ENCODE results near the gene HOXC4. TPM values are rescaled to one million over a fixed set of nuclear protein-coding genes. Genes with fewer than 3 reads are reported as not detected.

HOXC4 gene
- total RNA-seq, 1 donor from 2014 or later, result not detected

DNA sequence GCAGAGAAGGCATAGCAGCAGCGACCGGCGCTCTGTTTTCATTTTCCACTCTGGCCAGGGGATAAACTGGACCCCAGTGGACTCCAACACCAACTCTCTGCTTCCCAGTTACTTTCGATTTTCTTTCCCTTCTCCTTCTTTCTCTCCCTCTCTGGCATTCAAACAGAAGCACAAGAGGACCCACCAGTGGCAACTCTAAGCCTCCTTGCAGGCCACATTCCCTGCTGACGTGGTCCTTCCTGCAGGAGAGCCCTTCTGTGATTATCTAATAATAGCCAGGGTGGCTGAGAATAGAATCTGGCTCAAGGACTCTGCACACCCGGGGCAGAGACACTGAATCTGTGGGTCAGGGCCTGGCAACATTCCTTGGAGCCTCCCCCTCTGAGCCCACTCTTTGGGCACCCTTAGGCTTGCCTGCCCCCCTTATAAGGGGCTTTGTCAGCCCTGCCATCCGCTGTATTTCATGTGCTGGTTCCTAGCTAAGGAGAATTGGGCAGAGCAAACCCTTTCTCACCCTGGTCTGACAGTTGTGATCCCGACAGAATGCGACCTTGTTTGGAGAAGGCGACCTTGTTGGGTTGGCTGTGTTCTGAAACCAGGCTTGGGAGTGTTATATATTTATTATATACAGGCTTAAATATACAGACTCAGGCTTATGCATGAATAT lies 33.6 kb upstream of the HOXC4 start:
- no peak overlapping the region for H3K4me3 ChIP-seq (ENCODE audit: insufficient read depth, low read depth, low read length)
- Mint-ChIP-seq H3K36me3 (ENCODE audit: low read depth, unreplicated experiment) (peaks cover 2% of the 10 kb centered on the region), H3K4me3 (ENCODE audit: unreplicated experiment) (no peak overlapping the region), H3K9me3 (ENCODE audit: unreplicated experiment) (peaks cover 10% of the 10 kb centered on the region), H3K4me1 (ENCODE audit: low read depth, unreplicated experiment) (no peaks in the 10 kb centered on the region), H3K27ac (ENCODE audit: unreplicated experiment) (no peak overlapping the region), H3K27me3 (ENCODE audit: low read depth, unreplicated experiment) (peaks cover 85% of the 10 kb centered on the region)
- no peaks in the 10 kb centered on the region for H3K36me3 ChIP-seq (ENCODE audit: insufficient read depth, low read length)
- no peaks in the 10 kb centered on the region for H3K9me3 ChIP-seq (ENCODE audit: insufficient read depth, low read depth, low read length)
- H3K4me2 ChIP-seq (ENCODE audit: low read length), result no peak overlapping the region
- H4K20me1 ChIP-seq (ENCODE audit: insufficient read depth, low read length), result no peaks in the 10 kb centered on the region
- H3K27me3 ChIP-seq (ENCODE audit: insufficient read depth, low read length), result peaks cover 84% of the 10 kb centered on the region
- peak; percentile 6 for TF ChIP-seq EZH2 (IDR thresholded peaks at IDR 0.05; ENCODE audit: insufficient read depth, low read length)
- no peak for TF ChIP-seq CTCF (IDR thresholded peaks at IDR 0.05; ENCODE audit: insufficient read depth, low read depth, low read length)
- H3K79me2 ChIP-seq (ENCODE audit: insufficient read depth, low read length), result no peaks in the 10 kb centered on the region
- FAIRE-seq (no peak), DNase-seq (ENCODE audit: low read depth) (no peak)
- no peak overlapping the region for H3K9ac ChIP-seq (ENCODE audit: low read length)
- no peak overlapping the region for H3K27ac ChIP-seq (ENCODE audit: low read depth, low read length)
- no peaks in the 10 kb centered on the region for H3K4me1 ChIP-seq (ENCODE audit: insufficient read depth, low read length)
- no peak overlapping the region for H2AFZ ChIP-seq (ENCODE audit: low read depth, low read length)

DNA sequence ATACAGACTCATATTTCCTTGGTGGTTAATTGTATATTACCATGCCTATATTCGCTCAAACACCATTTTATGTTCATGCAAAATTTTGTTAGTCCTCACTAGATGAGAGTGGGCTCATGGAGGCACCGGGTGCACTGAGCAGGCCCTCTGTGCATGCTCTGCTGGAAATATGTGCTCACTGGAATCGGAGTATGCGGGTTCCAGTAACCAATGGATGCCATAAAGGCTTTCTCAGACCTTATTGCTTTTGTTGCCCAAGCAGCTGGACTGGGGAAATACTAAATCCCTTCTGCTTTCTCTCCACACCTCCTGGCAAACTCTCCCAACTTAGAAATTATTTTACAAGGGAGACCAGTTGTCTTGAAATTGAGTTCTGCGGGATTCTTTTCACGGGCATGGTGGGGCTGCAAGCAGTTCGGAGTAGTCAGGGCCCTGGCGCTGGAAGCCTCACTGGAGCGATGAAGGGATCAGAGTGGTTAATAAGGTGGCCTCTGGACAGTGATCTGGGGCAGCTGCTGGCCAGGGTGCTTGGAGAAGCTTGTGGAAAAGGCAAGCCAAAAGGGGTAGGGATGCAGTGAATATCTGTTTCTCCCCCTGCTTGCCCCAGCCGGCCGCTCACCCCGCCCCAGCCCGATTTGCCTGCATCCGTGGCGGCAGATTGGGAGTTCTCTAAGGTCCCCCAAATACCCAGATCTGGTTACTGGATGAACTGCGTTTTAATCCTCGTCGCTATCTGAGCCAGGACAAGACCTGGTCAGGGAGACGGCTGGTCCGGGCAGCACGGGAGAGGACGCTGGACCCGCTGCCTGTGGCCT lies 32.8 kb upstream of the HOXC4 start:
- no peak overlapping the region for H3K4me2 ChIP-seq (ENCODE audit: low read length)
- no peaks in the 10 kb centered on the region for H4K20me1 ChIP-seq (ENCODE audit: insufficient read depth, low read length)
- peaks cover 10% of the 10 kb centered on the region for H3K9me3 Mint-ChIP-seq (ENCODE audit: unreplicated experiment)
- FAIRE-seq (no peak), DNase-seq (ENCODE audit: low read depth) (no peak)
- H3K36me3 ChIP-seq (ENCODE audit: insufficient read depth, low read length), result no peaks in the 10 kb centered on the region
- peaks cover 84% of the 10 kb centered on the region for H3K27me3 ChIP-seq (ENCODE audit: insufficient read depth, low read length)
- TF ChIP-seq EZH2 (IDR thresholded peaks at IDR 0.05; ENCODE audit: insufficient read depth, low read length), result no peak
- H3K27ac ChIP-seq (ENCODE audit: low read depth, low read length), result no peak overlapping the region
- H3K27me3 Mint-ChIP-seq (ENCODE audit: low read depth, unreplicated experiment), result peaks cover 85% of the 10 kb centered on the region
- no peak overlapping the region for H3K9ac ChIP-seq (ENCODE audit: low read length)
- H2AFZ ChIP-seq (ENCODE audit: low read depth, low read length), result no peak overlapping the region
- no peaks in the 10 kb centered on the region for H3K4me1 Mint-ChIP-seq (ENCODE audit: low read depth, unreplicated experiment)
- peaks cover 2% of the 10 kb centered on the region for H3K36me3 Mint-ChIP-seq (ENCODE audit: low read depth, unreplicated experiment)
- no peaks in the 10 kb centered on the region for H3K4me1 ChIP-seq (ENCODE audit: insufficient read depth, low read length)
- H3K27ac Mint-ChIP-seq (ENCODE audit: unreplicated experiment), result no peak overlapping the region
- H3K79me2 ChIP-seq (ENCODE audit: insufficient read depth, low read length), result no peaks in the 10 kb centered on the region
- no peaks in the 10 kb centered on the region for H3K9me3 ChIP-seq (ENCODE audit: insufficient read depth, low read depth, low read length)
- H3K4me3 Mint-ChIP-seq (ENCODE audit: unreplicated experiment), result no peak overlapping the region
- no peak overlapping the region for H3K4me3 ChIP-seq (ENCODE audit: insufficient read depth, low read depth, low read length)

GRCh38 chr12:54021432-54022013 lies 32.1 kb upstream of the HOXC4 start:
- Histone ChIP-seq H3K9ac (ENCODE audit: low read length) (no peak overlapping the region), H3K4me1 (ENCODE audit: insufficient read depth, low read length) (no peaks in the 10 kb centered on the region), H3K4me2 (ENCODE audit: low read length) (no peak overlapping the region), H3K27me3 (ENCODE audit: insufficient read depth, low read length) (peaks cover 85% of the 10 kb centered on the region), H3K9me3 (ENCODE audit: insufficient read depth, low read depth, low read length) (no peaks in the 10 kb centered on the region), H3K79me2 (ENCODE audit: insufficient read depth, low read length) (no peaks in the 10 kb centered on the region), H3K27ac (ENCODE audit: low read depth, low read length) (no peak overlapping the region), H4K20me1 (ENCODE audit: insufficient read depth, low read length) (no peaks in the 10 kb centered on the region), H2AFZ (ENCODE audit: low read depth, low read length) (no peak overlapping the region), H3K4me3 (ENCODE audit: insufficient read depth, low read depth, low read length) (no peak overlapping the region), H3K36me3 (ENCODE audit: insufficient read depth, low read length) (no peaks in the 10 kb centered on the region)
- FAIRE-seq (no peak), DNase-seq (ENCODE audit: low read depth) (no peak)
- Mint-ChIP-seq H3K27me3 (ENCODE audit: low read depth, unreplicated experiment) (peaks cover 86% of the 10 kb centered on the region), H3K9me3 (ENCODE audit: unreplicated experiment) (peaks cover 10% of the 10 kb centered on the region), H3K4me3 (ENCODE audit: unreplicated experiment) (no peak overlapping the region), H3K27ac (ENCODE audit: unreplicated experiment) (no peak overlapping the region), H3K4me1 (ENCODE audit: low read depth, unreplicated experiment) (no peaks in the 10 kb centered on the region), H3K36me3 (ENCODE audit: low read depth, unreplicated experiment) (peaks cover 2% of the 10 kb centered on the region)
- TF ChIP-seq CTCF (IDR thresholded peaks at IDR 0.05; ENCODE audit: insufficient read depth, low read depth, low read length) (no peak), EZH2 (IDR thresholded peaks at IDR 0.05; ENCODE audit: insufficient read depth, low read length) (peak; percentile 59)
